ENCODE results near the gene GTPBP1.

DNA sequence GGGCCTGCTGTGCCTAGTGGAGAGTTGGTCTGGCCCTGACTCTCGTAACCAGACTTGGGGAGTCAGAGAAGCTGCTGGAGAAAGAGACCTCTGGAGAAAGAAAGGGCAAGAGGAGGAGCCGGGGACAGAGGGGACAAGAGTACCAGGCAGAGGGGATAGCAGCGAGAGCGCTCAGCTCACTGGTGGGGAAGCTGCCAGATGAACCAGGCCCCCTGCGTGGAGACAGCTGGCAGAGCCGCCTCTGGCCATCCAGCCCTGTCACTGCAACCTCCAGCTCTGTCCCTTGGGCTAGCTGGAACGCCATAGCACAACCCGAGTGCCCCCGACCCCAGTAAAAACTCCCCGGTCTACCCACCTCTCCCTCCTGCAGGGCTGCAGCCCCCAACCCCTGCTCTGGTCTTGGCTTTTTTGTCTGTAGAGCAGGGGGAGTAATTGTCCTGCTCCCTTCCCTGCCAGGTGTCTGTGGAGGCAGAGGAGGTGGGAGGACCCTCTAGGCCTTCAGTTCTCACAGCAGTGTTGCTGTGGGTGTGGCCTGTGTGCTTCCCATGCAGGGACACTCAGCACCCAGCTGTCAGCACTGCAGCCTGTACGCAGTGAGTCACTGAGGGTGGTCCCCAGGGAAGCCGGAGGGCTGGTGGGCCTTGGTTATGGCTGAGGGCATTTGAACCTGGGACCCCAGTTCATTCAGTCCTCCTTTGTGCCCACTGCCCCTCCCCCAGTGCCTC lies 54.9 kb downstream of the GTPBP1 start:
- TF ChIP-seq, protein P1, sequence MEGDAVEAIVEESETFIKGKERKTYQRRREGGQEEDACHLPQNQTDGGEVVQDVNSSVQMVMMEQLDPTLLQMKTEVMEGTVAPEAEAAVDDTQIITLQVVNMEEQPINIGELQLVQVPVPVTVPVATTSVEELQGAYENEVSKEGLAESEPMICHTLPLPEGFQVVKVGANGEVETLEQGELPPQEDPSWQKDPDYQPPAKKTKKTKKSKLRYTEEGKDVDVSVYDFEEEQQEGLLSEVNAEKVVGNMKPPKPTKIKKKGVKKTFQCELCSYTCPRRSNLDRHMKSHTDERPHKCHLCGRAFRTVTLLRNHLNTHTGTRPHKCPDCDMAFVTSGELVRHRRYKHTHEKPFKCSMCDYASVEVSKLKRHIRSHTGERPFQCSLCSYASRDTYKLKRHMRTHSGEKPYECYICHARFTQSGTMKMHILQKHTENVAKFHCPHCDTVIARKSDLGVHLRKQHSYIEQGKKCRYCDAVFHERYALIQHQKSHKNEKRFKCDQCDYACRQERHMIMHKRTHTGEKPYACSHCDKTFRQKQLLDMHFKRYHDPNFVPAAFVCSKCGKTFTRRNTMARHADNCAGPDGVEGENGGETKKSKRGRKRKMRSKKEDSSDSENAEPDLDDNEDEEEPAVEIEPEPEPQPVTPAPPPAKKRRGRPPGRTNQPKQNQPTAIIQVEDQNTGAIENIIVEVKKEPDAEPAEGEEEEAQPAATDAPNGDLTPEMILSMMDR (IDR thresholded peaks at IDR 0.05) = no peak
- TF ChIP-seq POLR2AphosphoS5 (IDR thresholded peaks at IDR 0.05) (no peak), EP300 (IDR thresholded peaks at IDR 0.05) (no peak), POLR2A (IDR thresholded peaks at IDR 0.05; ENCODE audit: low read depth) (no peak)

Data from esophagus muscularis mucosa (tissue), 4 donors.